ENCODE results near the gene ANO9.

The ANO9 gene

GRCh38 chr11:377883-378500 lies 63.8 kb downstream of the ANO9 start:
- Histone ChIP-seq H3K27me3 (replicated peaks in 2 of 5; ENCODE audit: control insufficient read depth in 4 of 5, insufficient read depth in 5 of 5, low read length in 4 of 5) (no peaks in the 10 kb centered on the region), H3K27ac (ENCODE audit: insufficient read depth in 1 of 2, low read depth in 1 of 2, low read length in 2 of 2, poor library complexity in 1 of 2, severe bottlenecking in 2 of 2) (no peak overlapping the region), H3K36me3 (ENCODE audit: control insufficient read depth in 4 of 4, insufficient read depth in 4 of 4, low read length in 3 of 4) (no peaks in the 10 kb centered on the region), H3K4me1 (ENCODE audit: control extremely low read depth in 1 of 4, control insufficient read depth in 4 of 4, insufficient read depth in 4 of 4, low read length in 3 of 4) (peaks cover 0 to 18% (median 16%) of the 10 kb centered on the region in 4 experiments), H3K9me3 (ENCODE audit: control extremely low read depth in 1 of 5, control insufficient read depth in 4 of 5, insufficient read depth in 2 of 5, low read depth in 1 of 5, low read length in 4 of 5) (peaks cover 0 to 9% (median 8%) of the 10 kb centered on the region in 5 experiments), H3K4me3 (ENCODE audit: control insufficient read depth in 1 of 7, extremely low read depth in 1 of 7, insufficient read depth in 4 of 7, low read depth in 2 of 7, low read length in 6 of 7) (no peak overlapping the region)
- DNase-seq: no peak
- 94% methylated on average over 11 of the region's 11 CpGs for WGBS (ENCODE audit: insufficient coverage)
- ChIA-PET CTCF (interaction anchor here (1.0 to 1.7 kb wide), 2 partner anchors 9 to 10 kb away, joined by 3 to 4 read pairs; no protein-coding TSS in a partner anchor), POLR2A (no interaction called here)

DNA sequence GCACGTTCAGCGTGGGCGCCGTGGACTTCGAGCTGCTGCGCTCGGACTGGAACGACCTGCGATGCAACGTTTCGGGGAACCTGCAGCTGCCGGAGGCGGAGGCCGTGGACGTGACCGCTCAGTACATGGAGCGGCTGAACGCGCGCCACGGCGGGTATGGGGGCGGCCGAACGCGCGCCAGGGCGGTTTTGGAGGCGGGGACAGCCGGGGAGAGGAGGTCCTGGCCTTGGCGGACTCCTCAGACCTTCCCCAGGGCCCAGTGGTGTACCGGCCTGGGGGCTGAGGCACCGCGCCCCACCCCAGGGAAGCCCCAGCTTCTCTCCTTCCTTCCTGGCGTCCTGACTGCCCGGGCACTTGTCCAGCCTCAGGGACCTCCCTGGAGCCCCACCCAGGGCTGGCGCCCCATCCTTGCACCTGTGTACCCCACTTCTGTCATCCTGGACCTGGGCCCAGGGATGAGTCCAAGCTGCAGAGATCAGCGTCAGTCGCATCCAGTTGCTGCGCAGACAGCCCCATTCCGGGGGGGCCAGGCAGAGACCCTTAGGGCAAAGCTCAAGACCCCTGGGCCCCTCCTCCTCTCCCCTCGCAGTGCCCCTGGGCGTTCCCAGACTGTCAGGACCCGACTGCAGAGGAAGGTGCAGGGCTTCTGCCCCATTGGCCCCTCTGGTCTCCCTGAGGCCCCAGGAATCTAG lies 64.5 kb downstream of the ANO9 start:
- peaks cover 0 to 11% (median 9%) of the 10 kb centered on the region in 4 experiments for H3K4me1 ChIP-seq (ENCODE audit: control extremely low read depth in 1 of 4, control insufficient read depth in 4 of 4, insufficient read depth in 4 of 4, low read length in 3 of 4)
- peaks cover 0 to 9% (median 8%) of the 10 kb centered on the region in 5 experiments for H3K9me3 ChIP-seq (ENCODE audit: control extremely low read depth in 1 of 5, control insufficient read depth in 4 of 5, insufficient read depth in 2 of 5, low read depth in 1 of 5, low read length in 4 of 5)
- H3K27me3 ChIP-seq (replicated peaks in 2 of 5; ENCODE audit: control insufficient read depth in 4 of 5, insufficient read depth in 5 of 5, low read length in 4 of 5): no peaks in the 10 kb centered on the region
- no peak overlapping the region for H3K4me3 ChIP-seq (ENCODE audit: control insufficient read depth in 1 of 7, extremely low read depth in 1 of 7, insufficient read depth in 4 of 7, low read depth in 2 of 7, low read length in 6 of 7)
- WGBS (ENCODE audit: insufficient coverage): 97% methylated on average over 31 of the region's 44 CpGs
- POLR2A ChIA-PET: no interaction called here
- CTCF ChIA-PET: interaction anchor here (1.0 to 1.7 kb wide), 3 partner anchors 9 to 29 kb away, joined by 3 to 4 read pairs (median 3); no protein-coding TSS in a partner anchor
- no peak overlapping the region for H3K27ac ChIP-seq (ENCODE audit: insufficient read depth in 1 of 2, low read depth in 1 of 2, low read length in 2 of 2, poor library complexity in 1 of 2, severe bottlenecking in 2 of 2)
- no peaks in the 10 kb centered on the region for H3K36me3 ChIP-seq (ENCODE audit: control insufficient read depth in 4 of 4, insufficient read depth in 4 of 4, low read length in 3 of 4)
- no peak for DNase-seq

GRCh38 chr11:376531-377173 lies 65.2 kb downstream of the ANO9 start:
- H3K36me3 ChIP-seq (ENCODE audit: control insufficient read depth in 4 of 4, insufficient read depth in 4 of 4, low read length in 3 of 4): no peaks in the 10 kb centered on the region
- no peaks in the 10 kb centered on the region for H3K27me3 ChIP-seq (replicated peaks in 2 of 5; ENCODE audit: control insufficient read depth in 4 of 5, insufficient read depth in 5 of 5, low read length in 4 of 5)
- H3K9me3 ChIP-seq (ENCODE audit: control extremely low read depth in 1 of 5, control insufficient read depth in 4 of 5, insufficient read depth in 2 of 5, low read depth in 1 of 5, low read length in 4 of 5): peaks cover 0 to 9% (median 8%) of the 10 kb centered on the region in 5 experiments
- WGBS (ENCODE audit: insufficient coverage): 99% methylated on average over 48 of the region's 70 CpGs
- ChIA-PET CTCF (interaction anchor here (1.1 kb wide), 1 partner anchor 30 kb away, joined by 3 read pairs; no protein-coding TSS in a partner anchor), POLR2A (no interaction called here)
- H3K4me1 ChIP-seq (ENCODE audit: control extremely low read depth in 1 of 4, control insufficient read depth in 4 of 4, insufficient read depth in 4 of 4, low read length in 3 of 4): peaks cover 0 to 5% (median 2%) of the 10 kb centered on the region in 4 experiments
- DNase-seq: no peak
- no peak overlapping the region for H3K27ac ChIP-seq (ENCODE audit: insufficient read depth in 1 of 2, low read depth in 1 of 2, low read length in 2 of 2, poor library complexity in 1 of 2, severe bottlenecking in 2 of 2)
- no peak overlapping the region for H3K4me3 ChIP-seq (ENCODE audit: control insufficient read depth in 1 of 7, extremely low read depth in 1 of 7, insufficient read depth in 4 of 7, low read depth in 2 of 7, low read length in 6 of 7)

DNA sequence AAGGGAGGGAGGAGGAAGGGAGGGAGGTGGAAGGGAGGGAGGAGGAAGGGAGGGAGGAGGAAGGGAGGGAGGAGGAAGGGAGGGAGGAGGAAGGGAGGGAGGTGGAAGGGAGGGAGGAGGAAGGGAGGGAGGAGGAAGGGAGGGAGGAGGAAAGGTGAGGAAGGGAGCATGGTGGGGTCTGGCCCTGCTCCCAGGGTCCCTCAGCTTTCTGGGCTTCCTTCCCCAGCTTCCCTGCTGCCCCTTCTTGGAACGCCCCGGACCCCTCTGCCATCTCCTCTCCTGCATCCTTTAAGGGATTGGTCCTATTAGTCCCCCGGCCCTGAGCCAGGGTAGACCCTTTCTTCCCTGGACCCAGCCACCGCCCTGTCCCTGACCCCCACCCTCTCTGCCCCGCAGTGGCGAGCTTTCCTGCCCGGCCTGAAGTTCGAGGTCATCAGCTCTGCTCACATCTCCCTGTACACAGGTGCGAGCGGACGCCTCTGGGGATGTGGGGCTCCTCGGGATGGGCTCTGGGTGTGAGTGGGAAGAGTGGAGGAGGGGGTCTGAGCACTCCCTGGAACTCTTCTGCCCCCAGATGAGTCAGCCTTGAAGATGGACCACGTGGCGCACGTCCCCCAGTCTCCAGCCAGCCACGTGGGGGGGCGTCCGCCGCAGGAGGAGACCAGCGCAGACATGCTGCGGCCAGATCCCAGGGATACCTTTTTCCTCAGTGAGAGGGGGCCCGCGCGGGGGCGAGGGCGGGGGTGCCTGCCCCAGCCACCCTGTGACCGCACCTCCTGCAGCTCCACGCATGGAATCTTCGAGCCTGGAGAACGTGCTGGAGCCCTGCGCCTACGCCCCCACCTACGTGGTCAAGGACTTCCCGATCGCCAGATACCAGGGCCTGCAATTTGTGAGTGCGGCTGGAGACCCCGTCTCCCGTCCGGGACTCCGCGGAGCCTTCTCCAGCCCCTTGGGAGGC lies 66.5 kb downstream of the ANO9 start:
- H3K4me1 ChIP-seq (ENCODE audit: control extremely low read depth in 1 of 4, control insufficient read depth in 4 of 4, insufficient read depth in 4 of 4, low read length in 3 of 4): no peaks in the 10 kb centered on the region
- H3K4me3 ChIP-seq (ENCODE audit: control insufficient read depth in 1 of 7, extremely low read depth in 1 of 7, insufficient read depth in 4 of 7, low read depth in 2 of 7, low read length in 6 of 7): no peak overlapping the region
- ChIA-PET POLR2A (no interaction called here), CTCF (no interaction called here)
- no peak overlapping the region for H3K27ac ChIP-seq (ENCODE audit: insufficient read depth in 1 of 2, low read depth in 1 of 2, low read length in 2 of 2, poor library complexity in 1 of 2, severe bottlenecking in 2 of 2)
- peaks cover 0 to 9% (median 8%) of the 10 kb centered on the region in 5 experiments for H3K9me3 ChIP-seq (ENCODE audit: control extremely low read depth in 1 of 5, control insufficient read depth in 4 of 5, insufficient read depth in 2 of 5, low read depth in 1 of 5, low read length in 4 of 5)
- DNase-seq: no peak
- H3K27me3 ChIP-seq (replicated peaks in 2 of 5; ENCODE audit: control insufficient read depth in 4 of 5, insufficient read depth in 5 of 5, low read length in 4 of 5): peaks cover 0 to 7% (median 2%) of the 10 kb centered on the region in 5 experiments
- 96% methylated on average over 27 of the region's 41 CpGs for WGBS (ENCODE audit: insufficient coverage)
- no peaks in the 10 kb centered on the region for H3K36me3 ChIP-seq (ENCODE audit: control insufficient read depth in 4 of 4, insufficient read depth in 4 of 4, low read length in 3 of 4)

GRCh38 chr11:373716-374551 lies 67.9 kb downstream of the ANO9 start:
- no peaks in the 10 kb centered on the region for H3K36me3 ChIP-seq (ENCODE audit: control insufficient read depth in 4 of 4, insufficient read depth in 4 of 4, low read length in 3 of 4)
- no peak for DNase-seq
- no peak overlapping the region for H3K27ac ChIP-seq (ENCODE audit: insufficient read depth in 1 of 2, low read depth in 1 of 2, low read length in 2 of 2, poor library complexity in 1 of 2, severe bottlenecking in 2 of 2)
- H3K9me3 ChIP-seq (ENCODE audit: control extremely low read depth in 1 of 5, control insufficient read depth in 4 of 5, insufficient read depth in 2 of 5, low read depth in 1 of 5, low read length in 4 of 5): peaks cover 0 to 6% (median 0%) of the 10 kb centered on the region in 5 experiments
- ChIA-PET POLR2A (no interaction called here), CTCF (interaction anchor here (1.0 kb wide), 1 partner anchor 11 kb away, joined by 3 read pairs; no protein-coding TSS in a partner anchor)
- 100% methylated on average over 11 of the region's 23 CpGs for WGBS (ENCODE audit: insufficient coverage)
- no peak overlapping the region for H3K4me3 ChIP-seq (ENCODE audit: control insufficient read depth in 1 of 7, extremely low read depth in 1 of 7, insufficient read depth in 4 of 7, low read depth in 2 of 7, low read length in 6 of 7)
- peaks cover 0 to 4% (median 0%) of the 10 kb centered on the region in 4 experiments for H3K4me1 ChIP-seq (ENCODE audit: control extremely low read depth in 1 of 4, control insufficient read depth in 4 of 4, insufficient read depth in 4 of 4, low read length in 3 of 4)
- peaks cover 0 to 12% (median 4%) of the 10 kb centered on the region in 5 experiments for H3K27me3 ChIP-seq (replicated peaks in 2 of 5; ENCODE audit: control insufficient read depth in 4 of 5, insufficient read depth in 5 of 5, low read length in 4 of 5)

All from common myeloid progenitor, CD34-positive (primary cell).